Ramos (cell line): ENCODE measurements around the gene OR2V1.

Experiments used
- in situ Hi-C: fragments of 300-500 bp; cut with MboI; formaldehyde crosslinking; loops from one replicate; pipeline ENCODE4 v1.14.3; 2022; ENCODE audit warnings: low sequenced_read_pairs; ENCODE audit not compliant: unreplicated experiment

The OR2V1 gene

GRCh38 chr5:181086026-181086883 is 44.7 kb downstream of the OR2V1 start:
- in situ Hi-C loops, result no loop called here

- in situ Hi-C loops, result no loop called here
Measured at GRCh38 chr5:181084621-181085195, 46.3 kb downstream of the OR2V1 start.

GRCh38 chr5:181081989-181082388 is 49.0 kb downstream of the OR2V1 start:
- in situ Hi-C loops, result no loop called here

GRCh38 chr5:181076920-181077319 is 54.0 kb downstream of the OR2V1 start:
- in situ Hi-C loops, result no loop called here
